ENCODE measurements around the gene GTF3C2. TPM values are rescaled to one million over a fixed set of nuclear protein-coding genes. Genes with fewer than 3 reads are reported as not detected.

The GTF3C2 gene
- total and polyA plus RNA-seq, 10 donors = 27.5 to 73.8 (median 61.2) TPM

DNA sequence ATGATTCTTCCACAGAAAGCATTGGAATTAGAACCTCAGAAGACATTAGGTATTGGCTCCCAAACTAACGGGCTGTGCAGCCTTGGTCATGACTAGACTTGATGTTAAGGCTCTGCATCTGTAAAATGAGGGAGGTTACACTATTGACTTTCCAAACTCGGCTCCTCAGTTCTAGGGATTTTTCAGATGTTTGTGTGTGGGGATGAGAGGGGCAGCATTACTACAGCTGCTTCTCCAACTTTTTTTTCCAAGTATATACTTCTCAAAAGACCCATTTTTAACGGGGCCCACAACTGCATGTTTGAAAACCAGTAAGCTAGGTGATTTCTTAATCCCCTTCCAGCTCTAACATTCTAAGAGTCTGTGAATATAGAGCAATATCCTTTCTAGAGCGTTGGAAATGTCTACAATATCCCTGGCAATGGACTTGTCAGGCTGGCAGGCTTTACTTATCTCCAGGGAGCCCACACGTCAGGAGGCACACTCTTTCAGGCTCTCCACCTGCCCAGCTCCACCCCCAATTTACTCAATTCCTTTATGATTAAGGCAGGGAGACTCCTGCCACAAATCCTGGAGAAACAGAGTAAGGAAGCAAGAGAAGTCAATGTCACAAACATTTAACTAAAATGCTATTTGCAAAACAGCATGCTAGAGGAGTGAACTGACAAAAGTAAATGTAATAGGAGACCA lies 32.8 kb downstream of the GTF3C2 start:
- Histone ChIP-seq H3K36me3 (peaks cover under 1 to 37% (median 30%) of the 10 kb centered on the region in 6 donors), H3K27me3 (replicated peaks in 1 of 7) (no peaks in the 10 kb centered on the region), H3K4me3 (peak overlapping the region; percentile 58 to 93 (median 74)), H3K4me1 (peaks cover 9 to 30% (median 22%) of the 10 kb centered on the region in 6 donors), H3K9me3 (no peaks in the 10 kb centered on the region), H3K27ac (peak overlapping the region; percentile 88 to 97 (median 94))
- intact Hi-C loops (cut with DNase I; ENCODE audit: low total_unique reads) = no loop called here
- DNase-seq = no peak
- 20 to 34% (median 26%) methylated on average over 5 of the region's 5 CpGs for WGBS, 5 donors
- TF ChIP-seq, protein P1, sequence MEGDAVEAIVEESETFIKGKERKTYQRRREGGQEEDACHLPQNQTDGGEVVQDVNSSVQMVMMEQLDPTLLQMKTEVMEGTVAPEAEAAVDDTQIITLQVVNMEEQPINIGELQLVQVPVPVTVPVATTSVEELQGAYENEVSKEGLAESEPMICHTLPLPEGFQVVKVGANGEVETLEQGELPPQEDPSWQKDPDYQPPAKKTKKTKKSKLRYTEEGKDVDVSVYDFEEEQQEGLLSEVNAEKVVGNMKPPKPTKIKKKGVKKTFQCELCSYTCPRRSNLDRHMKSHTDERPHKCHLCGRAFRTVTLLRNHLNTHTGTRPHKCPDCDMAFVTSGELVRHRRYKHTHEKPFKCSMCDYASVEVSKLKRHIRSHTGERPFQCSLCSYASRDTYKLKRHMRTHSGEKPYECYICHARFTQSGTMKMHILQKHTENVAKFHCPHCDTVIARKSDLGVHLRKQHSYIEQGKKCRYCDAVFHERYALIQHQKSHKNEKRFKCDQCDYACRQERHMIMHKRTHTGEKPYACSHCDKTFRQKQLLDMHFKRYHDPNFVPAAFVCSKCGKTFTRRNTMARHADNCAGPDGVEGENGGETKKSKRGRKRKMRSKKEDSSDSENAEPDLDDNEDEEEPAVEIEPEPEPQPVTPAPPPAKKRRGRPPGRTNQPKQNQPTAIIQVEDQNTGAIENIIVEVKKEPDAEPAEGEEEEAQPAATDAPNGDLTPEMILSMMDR (IDR thresholded peaks at IDR 0.05 in 8 of 11, conservative IDR thresholded peaks at IDR 0.05 in 3 of 11) = no peak
- no peak for TF ChIP-seq POLR2AphosphoS5 (IDR thresholded peaks at IDR 0.05)
- TF ChIP-seq POLR2A (IDR thresholded peaks at IDR 0.05) = no peak

DNA sequence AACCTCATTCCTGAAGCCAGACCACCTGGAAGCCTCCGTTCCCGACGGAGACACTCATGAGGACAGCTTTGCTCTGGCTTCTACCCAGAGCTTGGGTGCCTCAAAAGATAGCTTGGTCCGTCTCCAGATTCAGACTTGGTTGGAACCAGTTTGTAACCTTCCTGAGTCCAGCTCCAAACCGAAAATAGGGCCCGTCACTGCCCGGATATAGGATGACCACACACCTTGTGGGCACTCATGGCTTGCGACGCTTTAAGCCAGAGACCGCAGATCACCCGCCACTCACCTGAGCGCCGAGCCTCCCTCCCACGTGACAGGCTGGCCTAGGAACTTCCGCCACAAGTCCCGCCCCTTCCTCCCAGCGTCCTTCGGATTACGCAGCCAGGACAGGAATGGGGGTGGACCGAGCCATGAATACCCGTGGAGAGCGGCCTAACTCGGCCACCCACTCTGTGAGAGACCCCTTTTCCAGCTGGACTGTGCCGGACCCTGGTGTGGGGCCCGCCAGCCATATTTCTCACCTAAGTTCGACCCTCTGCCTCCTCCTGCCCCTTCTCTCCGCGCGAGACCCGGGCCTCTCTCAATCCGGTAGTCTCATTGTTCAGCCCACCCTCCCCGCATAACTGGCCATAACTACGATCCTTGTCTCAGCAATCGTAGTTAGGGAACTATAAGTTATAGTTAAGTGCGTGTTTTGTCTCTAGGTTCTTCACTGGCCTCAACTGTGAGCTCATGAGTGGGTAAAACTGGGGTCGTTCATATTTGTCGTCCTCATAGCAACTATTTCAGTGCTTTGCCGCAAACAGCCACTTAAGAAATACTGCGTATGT lies 33.6 kb downstream of the GTF3C2 start, which contains the start of gene MPV17:
Gene MPV17, minus strand, starts transcription at position 332 of the 830 bp plus-strand sequence. CDS start 580 bp downstream, outside the sequence.
- no peaks in the 10 kb centered on the region for H3K9me3 ChIP-seq
- peaks cover 0 to 37% (median 22%) of the 10 kb centered on the region in 6 donors for H3K36me3 ChIP-seq
- TF ChIP-seq POLR2AphosphoS5 (IDR thresholded peaks at IDR 0.05) (peak; percentile 95 to 98 (median 96)), POLR2A (IDR thresholded peaks at IDR 0.05) (peak in 2 of 3 donors; percentile 2 to 75)
- TF ChIP-seq, protein P1 (IDR thresholded peaks at IDR 0.05 in 8 of 11, conservative IDR thresholded peaks at IDR 0.05 in 3 of 11) = peak in 1 of 11 experiments; percentile 5
- peak within 1 kb of the TSS; percentile 88 to 97 (median 94) for H3K27ac ChIP-seq
- H3K4me1 ChIP-seq = peaks cover 9 to 30% (median 22%) of the 10 kb centered on the region in 6 donors
- no peaks in the 10 kb centered on the region for H3K27me3 ChIP-seq (replicated peaks in 1 of 7)
- intact Hi-C loops (cut with DNase I; ENCODE audit: low total_unique reads) = no loop called here
- WGBS, 5 donors = 0 to 1% (median 1%) methylated on average over 21 to 39 of the region's 39 CpGs
- peak; percentile 96 for DNase-seq
- peak within 1 kb of the TSS; percentile 58 to 93 (median 74) for H3K4me3 ChIP-seq

DNA sequence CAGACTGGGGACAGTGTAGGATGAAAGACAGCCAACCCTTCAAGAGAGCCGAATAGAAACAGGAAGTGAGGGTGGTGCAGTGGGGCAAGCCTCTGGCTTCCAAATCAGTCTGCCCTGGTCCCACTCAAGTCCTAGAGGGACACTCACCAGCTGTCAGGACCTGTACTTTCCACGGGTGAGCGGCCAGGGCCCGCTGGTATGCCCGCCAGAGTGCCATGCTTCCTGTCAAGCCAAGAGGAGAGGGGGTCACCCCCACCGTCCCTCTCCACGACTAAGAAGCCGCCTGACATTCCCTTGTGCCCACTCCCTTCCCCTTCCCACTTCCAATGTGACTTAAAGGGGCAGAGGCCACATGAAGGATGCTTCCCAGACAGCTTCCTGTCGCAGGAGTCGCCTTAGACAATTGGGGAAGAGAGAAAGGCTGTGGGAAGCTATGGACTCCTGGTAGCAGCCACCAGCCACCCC lies 34.2 kb downstream of the GTF3C2 start:
- TF ChIP-seq POLR2AphosphoS5 (IDR thresholded peaks at IDR 0.05) = no peak
- TF ChIP-seq, protein P1 (IDR thresholded peaks at IDR 0.05 in 8 of 11, conservative IDR thresholded peaks at IDR 0.05 in 3 of 11) = no peak
- no peak for TF ChIP-seq POLR2A (IDR thresholded peaks at IDR 0.05)
- peak; percentile 83 for DNase-seq
- WGBS, 5 donors = 0 to 5% (median 1%) methylated on average over 7 to 10 of the region's 10 CpGs
- Histone ChIP-seq H3K36me3 (peaks cover 0 to 37% (median 15%) of the 10 kb centered on the region in 6 donors), H3K4me3 (peak overlapping the region; percentile 58 to 93 (median 74)), H3K27ac (peak overlapping the region; percentile 88 to 97 (median 94)), H3K4me1 (peaks cover 9 to 30% (median 22%) of the 10 kb centered on the region in 6 donors), H3K9me3 (no peaks in the 10 kb centered on the region), H3K27me3 (replicated peaks in 1 of 7) (no peaks in the 10 kb centered on the region)
- intact Hi-C loops (cut with DNase I; ENCODE audit: low total_unique reads) = no loop called here

All from spleen (tissue), 11 donors.